GM18505 (cell line): ENCODE measurements around the gene SPOCD1.

Experiments used
- ATAC-seq: cut with Tn5 transposase; IDR thresholded peaks from one replicate; pipeline ENCODE4 v1.9.1; 2021; ENCODE audit not compliant: unreplicated experiment
- POLR2A ChIP-seq: IDR thresholded peaks from 4 replicates; pipeline ENCODE4 v1.6.1; 2011; ENCODE audit warnings: borderline replicate concordance; ENCODE audit not compliant: insufficient read depth, insufficient read length; ENCODE audit errors: extremely low read depth

Gene SPOCD1

DNA sequence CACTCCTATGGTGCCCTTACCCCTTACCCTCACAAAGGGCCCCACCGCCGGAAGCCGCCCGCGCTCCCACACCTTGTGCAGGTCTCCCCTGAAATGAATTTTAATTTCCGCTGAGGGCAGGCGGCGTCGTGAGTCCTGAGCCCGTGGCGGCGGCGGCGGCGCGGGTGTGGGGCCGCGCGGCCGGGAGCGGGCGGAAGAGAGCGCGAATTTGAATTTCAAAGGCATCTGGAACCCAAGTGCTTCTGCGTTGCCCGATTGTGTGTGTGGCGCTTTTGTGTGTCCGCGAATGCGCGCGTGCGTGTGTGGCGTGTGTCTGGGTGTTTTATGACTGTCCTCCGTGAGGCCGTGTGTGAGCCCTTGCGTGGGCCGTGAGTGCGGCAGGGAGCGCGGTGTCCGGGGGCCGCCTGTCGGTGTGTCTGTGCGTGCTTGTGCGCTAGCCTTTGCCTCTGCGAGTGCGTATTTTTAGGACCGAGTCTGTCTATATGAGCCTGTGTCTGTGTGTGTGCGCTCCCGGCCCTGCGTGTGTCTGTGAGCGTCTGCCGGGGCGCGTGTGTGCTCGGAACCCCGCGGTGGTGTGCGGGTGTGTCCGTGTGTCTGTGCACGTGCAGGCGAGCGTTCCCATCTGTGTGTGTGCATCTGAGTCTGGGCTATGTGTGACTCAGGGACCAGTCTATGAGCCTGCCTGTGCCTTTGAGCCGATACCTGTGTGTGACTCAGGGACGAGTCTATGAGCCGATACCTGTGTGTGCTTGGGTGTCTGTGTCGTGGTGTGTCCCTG, 43.7 kb downstream of the SPOCD1 start:
- ATAC-seq: no peak
- TF ChIP-seq POLR2A: no peak

DNA sequence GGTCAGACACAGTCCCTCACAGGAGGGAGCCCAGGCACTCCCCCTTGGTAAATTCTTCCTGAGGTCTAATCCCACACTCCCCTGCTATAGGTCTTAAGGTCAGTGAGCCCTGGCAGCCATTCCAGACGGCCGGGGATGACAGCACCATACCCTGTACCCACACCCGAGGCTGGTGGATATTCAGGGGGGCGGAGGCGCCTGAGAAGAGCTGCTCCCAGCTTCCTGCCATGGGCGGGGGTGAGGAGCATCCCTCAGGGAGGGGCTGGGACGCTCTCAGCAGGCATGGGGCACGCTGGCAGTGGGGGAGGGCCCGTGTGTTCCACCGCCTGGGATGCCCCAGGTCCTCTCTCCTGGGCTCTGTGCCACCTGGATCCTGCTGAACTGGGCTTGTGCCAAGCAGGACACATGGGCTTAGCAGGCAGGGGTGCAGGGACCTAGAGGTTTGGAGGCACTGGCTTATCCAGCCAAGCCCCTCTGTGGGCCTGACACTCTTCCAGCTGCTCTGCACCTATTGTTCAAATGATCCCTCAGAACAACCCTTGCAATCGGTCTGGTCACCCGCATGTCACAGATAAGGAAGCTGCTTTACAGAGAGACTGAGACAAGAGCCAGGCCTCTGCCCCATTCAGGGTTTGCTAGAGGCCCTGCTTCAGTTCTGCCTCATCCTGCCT, 46.0 kb downstream of the SPOCD1 start:
- no peak for TF ChIP-seq POLR2A
- no peak for ATAC-seq

- no peak for ATAC-seq
- TF ChIP-seq POLR2A: no peak
Observed at GRCh38 chr1:31768939-31769704, 46.7 kb downstream of the SPOCD1 start.

DNA sequence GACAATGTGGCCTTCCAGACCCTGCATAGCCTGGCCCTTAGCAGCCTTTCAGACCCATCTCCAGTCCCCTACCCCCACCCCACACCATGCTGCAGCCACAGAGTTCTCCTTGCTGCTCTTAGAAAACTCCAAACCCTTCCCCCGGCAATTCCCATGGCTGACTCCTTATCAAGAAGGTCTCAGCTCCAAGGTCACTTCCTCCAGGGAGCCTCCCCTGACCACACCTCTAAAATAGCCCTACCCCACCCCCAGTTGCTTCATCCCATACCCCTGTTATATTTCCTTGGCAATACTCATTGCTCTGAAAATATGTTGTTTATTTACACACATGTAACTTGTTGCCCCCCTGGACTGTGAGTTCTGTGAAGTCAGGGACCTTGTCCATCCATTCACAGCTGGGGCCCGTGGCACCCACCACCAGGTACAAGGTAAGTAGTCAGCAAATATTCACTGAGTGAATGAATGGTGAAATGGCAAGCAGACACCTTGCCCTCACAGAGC, 47.4 kb downstream of the SPOCD1 start:
- no peak for TF ChIP-seq POLR2A
- no peak for ATAC-seq

- no peak for ATAC-seq
- TF ChIP-seq POLR2A: no peak
Observed at GRCh38 chr1:31767225-31767624, 48.6 kb downstream of the SPOCD1 start.

GRCh38 chr1:31765516-31765915, 50.3 kb downstream of the SPOCD1 start:
- no peak for TF ChIP-seq POLR2A
- no peak for ATAC-seq

GRCh38 chr1:31765041-31765467, 50.8 kb downstream of the SPOCD1 start:
- no peak for ATAC-seq
- no peak for TF ChIP-seq POLR2A

DNA sequence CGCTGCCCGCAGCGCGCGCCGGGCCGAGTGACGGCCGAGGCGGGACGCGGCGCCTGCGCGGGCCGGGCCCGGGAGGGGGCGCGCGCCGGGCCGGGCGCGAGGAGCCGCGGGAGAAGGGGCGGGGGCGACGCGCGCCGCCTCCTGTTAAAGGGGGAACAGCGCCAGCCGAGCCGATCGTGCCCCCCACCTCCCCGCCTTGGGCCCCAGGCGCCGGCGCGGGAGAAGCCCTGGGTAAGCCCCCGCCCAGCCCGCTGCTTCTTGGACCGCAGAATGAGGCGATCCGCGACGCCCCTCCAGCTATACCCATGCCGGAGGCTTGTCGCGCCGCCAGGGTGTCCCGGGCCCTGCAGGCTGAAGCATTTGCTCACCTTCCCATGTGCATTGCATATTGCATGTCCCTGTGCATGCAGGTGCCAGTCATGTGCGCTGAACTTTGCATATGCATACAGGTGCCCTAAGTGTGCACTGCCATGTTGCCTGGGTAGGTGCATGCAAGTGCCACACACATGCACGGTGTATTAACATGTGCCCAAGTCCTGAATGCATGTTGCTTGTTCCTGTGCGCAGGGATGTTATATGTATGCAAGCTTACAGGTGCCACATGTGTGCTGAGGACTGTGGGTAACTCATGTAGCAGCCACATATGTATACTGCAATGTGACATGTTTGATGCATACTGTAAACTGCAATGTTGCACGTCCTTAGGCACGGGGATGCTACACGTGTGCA, 51.3 kb downstream of the SPOCD1 start, which contains the start of gene ADGRB2:
TSS of gene ADGRB2 (minus strand) at position 29 of the 729 bp plus-strand sequence. CDS start 7,119 bp downstream, outside the sequence.
- TF ChIP-seq POLR2A: no peak
- no peak for ATAC-seq

- TF ChIP-seq POLR2A: no peak
- ATAC-seq: no peak
Observed at GRCh38 chr1:31763671-31764311, 52.0 kb downstream of the SPOCD1 start.

DNA sequence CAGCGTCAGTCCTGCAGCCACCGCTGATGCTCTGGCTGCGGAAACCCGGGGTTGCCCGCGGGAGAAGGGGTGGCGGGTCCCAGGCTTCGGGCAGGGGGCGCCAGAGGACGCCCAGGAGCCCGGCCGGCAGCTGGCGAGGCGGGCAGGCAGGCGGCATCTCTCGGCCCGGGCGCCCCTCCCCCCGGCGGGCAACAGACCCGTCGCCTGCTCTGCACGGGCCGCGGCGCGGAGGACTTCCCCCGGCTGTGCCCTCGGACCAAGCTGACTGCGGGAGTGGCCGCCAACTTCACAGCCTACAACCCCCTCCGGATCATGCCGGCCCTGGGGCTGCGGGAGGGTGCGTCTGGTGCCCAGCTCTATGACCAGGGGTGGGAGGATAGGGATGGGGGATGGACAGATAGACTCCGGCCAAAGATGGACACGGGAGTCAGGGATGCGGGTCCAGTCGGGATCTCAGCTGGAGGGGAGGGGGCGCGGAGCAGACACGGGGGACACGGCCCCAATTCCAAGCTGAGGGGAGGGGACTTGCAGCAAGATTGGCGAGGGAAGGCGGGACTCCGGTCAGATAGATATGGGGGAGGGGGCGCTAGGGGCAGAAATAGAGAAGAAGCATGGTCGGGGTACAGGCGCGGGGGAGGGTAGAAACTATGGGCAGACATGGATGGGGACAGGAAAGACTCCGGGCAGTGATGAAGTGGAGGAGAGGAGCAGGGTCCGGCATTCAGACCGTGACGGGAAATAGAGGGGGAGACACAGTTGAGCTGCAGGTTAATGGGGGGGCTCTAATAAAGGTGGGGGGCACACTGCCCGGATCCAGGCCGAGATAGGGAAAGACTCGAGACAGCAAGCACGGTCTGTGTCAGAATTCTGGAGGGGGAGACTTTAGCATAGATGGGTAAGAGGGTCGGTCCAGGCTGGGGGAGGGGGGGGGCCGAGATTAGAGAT, 52.8 kb downstream of the SPOCD1 start:
- TF ChIP-seq POLR2A: no peak
- ATAC-seq: no peak

- no peak for TF ChIP-seq POLR2A
- ATAC-seq: no peak
Observed at GRCh38 chr1:31762323-31762722, 53.5 kb downstream of the SPOCD1 start.
